ENCODE data around the gene CREB5. TPM values are rescaled to one million over a fixed set of nuclear protein-coding genes. Genes with fewer than 3 reads are reported as not detected.
A peak's percentile ranks its signal among the peaks of the same experiment; 100 is the strongest.

CREB5 gene
- 10 to 100 TPM in 1 of 4 donors, 1 to 10 TPM in 3; 4.0 to 10.8 (median 9.0) TPM for total RNA-seq
- 20.4 TPM for polyA plus RNA-seq
- long read RNA-seq, donor 1, partial matches to known transcripts = 0 of 7 reads
- long read RNA-seq, donor 1, other reads (novel, unspliced or antisense) = 4 of 7 reads
- long read RNA-seq, donor 2, partial matches to known transcripts = 0 of 2 reads
- long read RNA-seq, donor 2, other reads (novel, unspliced or antisense) = 1 of 2 reads
- long read RNA-seq, donor 3, partial matches to known transcripts = 1 of 9 reads
- long read RNA-seq, donor 3, other reads (novel, unspliced or antisense) = 8 of 9 reads
- long read RNA-seq, donor 4, partial matches to known transcripts = 0 of 6 reads
- long read RNA-seq, donor 4, other reads (novel, unspliced or antisense) = 4 of 6 reads

DNA sequence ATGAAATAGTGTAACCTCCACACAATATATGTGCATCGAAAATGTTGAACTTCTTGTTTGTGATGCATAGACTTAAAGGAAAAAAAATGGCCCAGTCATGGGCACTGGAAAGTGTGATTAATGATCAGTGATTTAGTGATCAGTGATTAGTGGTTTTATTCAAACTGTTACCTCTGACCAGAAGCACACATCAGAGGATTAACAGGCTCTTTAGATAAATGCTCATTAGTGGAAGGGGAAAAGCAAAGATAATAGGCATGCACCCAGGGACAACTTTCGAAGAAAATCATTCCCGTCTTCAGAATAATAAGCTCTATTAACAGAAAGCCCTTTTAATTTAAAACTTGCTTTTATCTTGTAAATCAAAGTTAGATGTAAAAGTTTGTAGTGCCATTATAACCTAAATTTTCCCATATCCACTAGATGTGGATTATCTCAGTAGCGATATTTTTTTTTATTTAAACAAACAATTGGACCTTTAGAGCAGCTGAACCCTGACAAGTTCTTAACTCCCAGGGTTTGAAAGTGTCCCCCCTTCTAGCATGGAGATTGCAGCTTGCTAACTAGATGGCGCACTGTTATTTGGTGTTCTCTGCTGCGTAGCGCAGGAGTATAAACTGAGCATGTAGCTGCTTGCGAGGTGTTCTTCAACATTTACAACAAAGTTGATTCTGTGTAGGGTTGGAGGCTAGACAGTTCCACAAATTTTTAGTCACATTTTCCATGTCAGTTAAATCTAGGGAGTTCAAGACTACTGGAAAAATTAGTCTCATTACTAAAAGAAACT lies at the start of gene CREB5:
TSS of gene CREB5 (plus strand) at position 643 of the 787 bp plus-strand sequence. CDS start 397 bp downstream, outside the sequence.
- Histone ChIP-seq H3K9me3 (ENCODE audit: control insufficient read depth, low read length) (no peaks in the 10 kb centered on the region), H3K27me3 (ENCODE audit: control insufficient read depth, insufficient read depth) (no peaks in the 10 kb centered on the region), H3K4me3 (ENCODE audit: low read length) (peak within 1 kb of the TSS; percentile 61), H3K27ac (ENCODE audit: low read length) (no peak within 1 kb of the TSS), H3K4me1 (ENCODE audit: control insufficient read depth, insufficient read depth, low read length) (peaks cover 4% of the 10 kb centered on the region)
- intact Hi-C loops (cut with DNase I) = no loop called here
- DNase-seq (no peak), ATAC-seq (no peak)
- 69% methylated on average over 8 of the region's 8 CpGs for WGBS

DNA sequence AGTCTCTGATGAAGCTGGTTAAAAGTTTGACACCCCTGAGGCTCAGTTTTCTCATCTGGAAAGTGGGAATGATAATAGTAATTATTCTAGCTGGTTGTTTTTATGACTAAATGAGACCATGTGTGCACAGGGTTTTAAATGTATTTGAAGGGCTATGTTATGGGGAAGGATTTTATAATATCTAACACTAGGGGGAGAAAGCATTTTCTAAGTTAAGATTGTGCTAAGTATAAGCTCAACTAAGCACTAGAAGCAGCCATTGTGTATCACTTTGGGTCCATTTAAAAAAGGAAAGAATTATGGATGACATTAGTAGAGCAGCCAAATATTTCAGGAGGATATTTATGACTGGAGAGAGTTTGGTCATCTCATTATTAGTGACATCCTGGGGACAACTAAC lies 49.5 kb upstream of the CREB5 start:
- Histone ChIP-seq H3K9me3 (ENCODE audit: control insufficient read depth, low read length) (no peaks in the 10 kb centered on the region), H3K4me3 (ENCODE audit: low read length) (no peak overlapping the region), H3K27me3 (ENCODE audit: control insufficient read depth, insufficient read depth) (no peaks in the 10 kb centered on the region), H3K27ac (ENCODE audit: low read length) (no peak overlapping the region), H3K4me1 (ENCODE audit: control insufficient read depth, insufficient read depth, low read length) (no peaks in the 10 kb centered on the region)
- ATAC-seq (no peak), DNase-seq (no peak)
- intact Hi-C loops (cut with DNase I) = no loop called here

DNA sequence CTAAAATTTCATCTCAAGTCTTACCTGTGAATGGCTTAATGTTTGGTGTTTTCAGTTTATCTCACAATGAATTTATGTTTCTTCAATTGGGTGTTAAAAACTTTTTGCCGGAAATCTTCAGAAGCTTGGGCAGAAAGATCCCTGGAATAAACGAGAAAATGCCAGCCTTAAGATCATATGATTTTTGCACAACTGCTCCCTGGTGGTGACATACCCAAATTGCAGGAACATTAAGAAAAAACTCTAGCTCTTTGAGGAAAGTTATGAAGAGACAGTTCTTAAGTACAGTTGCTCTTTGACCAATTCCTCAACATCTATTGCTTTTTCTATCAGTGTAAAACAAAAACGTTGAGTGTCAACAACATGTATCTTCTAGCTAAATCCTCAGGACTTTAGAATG lies 48.2 kb upstream of the CREB5 start:
- H3K4me3 ChIP-seq (ENCODE audit: low read length) = no peak overlapping the region
- no peak overlapping the region for H3K27ac ChIP-seq (ENCODE audit: low read length)
- no peaks in the 10 kb centered on the region for H3K4me1 ChIP-seq (ENCODE audit: control insufficient read depth, insufficient read depth, low read length)
- WGBS = 76% methylated on average over 3 of the region's 3 CpGs
- no peak for ATAC-seq
- H3K27me3 ChIP-seq (ENCODE audit: control insufficient read depth, insufficient read depth) = no peaks in the 10 kb centered on the region
- intact Hi-C loops (cut with DNase I) = no loop called here
- H3K9me3 ChIP-seq (ENCODE audit: control insufficient read depth, low read length) = no peaks in the 10 kb centered on the region
- DNase-seq = no peak

DNA sequence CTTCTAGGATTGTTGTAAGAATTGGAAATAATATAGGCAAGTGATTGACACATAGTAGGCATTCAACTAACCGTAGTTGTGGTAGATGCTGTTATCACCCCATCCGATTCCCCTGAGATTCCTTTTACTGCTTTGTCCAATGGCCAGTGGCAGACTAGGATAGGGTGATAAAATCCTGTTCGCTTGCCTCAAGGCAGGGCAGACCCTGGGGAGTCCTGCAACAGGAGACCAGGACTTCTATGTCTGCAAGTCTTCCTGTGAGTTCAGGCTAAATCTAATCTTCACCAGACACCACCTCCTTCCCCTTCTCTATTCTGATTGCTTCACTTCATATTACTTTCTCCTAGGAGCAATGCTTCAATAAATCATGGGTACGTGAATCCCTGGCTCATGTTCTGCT lies 42.8 kb upstream of the CREB5 start:
- no peak overlapping the region for H3K27ac ChIP-seq (ENCODE audit: low read length)
- DNase-seq = no peak
- no peak overlapping the region for H3K4me3 ChIP-seq (ENCODE audit: low read length)
- H3K9me3 ChIP-seq (ENCODE audit: control insufficient read depth, low read length) = no peaks in the 10 kb centered on the region
- intact Hi-C loops (cut with DNase I) = no loop called here
- H3K27me3 ChIP-seq (ENCODE audit: control insufficient read depth, insufficient read depth) = no peaks in the 10 kb centered on the region
- WGBS = 67% methylated on average over 4 of the region's 4 CpGs
- ATAC-seq = no peak
- H3K4me1 ChIP-seq (ENCODE audit: control insufficient read depth, insufficient read depth, low read length) = no peaks in the 10 kb centered on the region

GRCh38 chr7:28371846-28372245 lies 40.5 kb upstream of the CREB5 start:
- Histone ChIP-seq H3K27ac (ENCODE audit: low read length) (no peak overlapping the region), H3K4me3 (ENCODE audit: low read length) (no peak overlapping the region), H3K9me3 (ENCODE audit: control insufficient read depth, low read length) (no peaks in the 10 kb centered on the region), H3K27me3 (ENCODE audit: control insufficient read depth, insufficient read depth) (no peaks in the 10 kb centered on the region), H3K4me1 (ENCODE audit: control insufficient read depth, insufficient read depth, low read length) (no peaks in the 10 kb centered on the region)
- ATAC-seq = no peak
- WGBS = 45% methylated on average over 7 of the region's 7 CpGs
- DNase-seq = no peak
- intact Hi-C loops (cut with DNase I) = no loop called here

GRCh38 chr7:28373990-28374389 lies 38.3 kb upstream of the CREB5 start:
- ATAC-seq (no peak), DNase-seq (no peak)
- no peak overlapping the region for H3K4me3 ChIP-seq (ENCODE audit: low read length)
- H3K4me1 ChIP-seq (ENCODE audit: control insufficient read depth, insufficient read depth, low read length) = no peaks in the 10 kb centered on the region
- H3K27ac ChIP-seq (ENCODE audit: low read length) = no peak overlapping the region
- WGBS = 88% methylated on average over 3 of the region's 3 CpGs
- H3K27me3 ChIP-seq (ENCODE audit: control insufficient read depth, insufficient read depth) = no peaks in the 10 kb centered on the region
- intact Hi-C loops (cut with DNase I) = no loop called here
- no peaks in the 10 kb centered on the region for H3K9me3 ChIP-seq (ENCODE audit: control insufficient read depth, low read length)

DNA sequence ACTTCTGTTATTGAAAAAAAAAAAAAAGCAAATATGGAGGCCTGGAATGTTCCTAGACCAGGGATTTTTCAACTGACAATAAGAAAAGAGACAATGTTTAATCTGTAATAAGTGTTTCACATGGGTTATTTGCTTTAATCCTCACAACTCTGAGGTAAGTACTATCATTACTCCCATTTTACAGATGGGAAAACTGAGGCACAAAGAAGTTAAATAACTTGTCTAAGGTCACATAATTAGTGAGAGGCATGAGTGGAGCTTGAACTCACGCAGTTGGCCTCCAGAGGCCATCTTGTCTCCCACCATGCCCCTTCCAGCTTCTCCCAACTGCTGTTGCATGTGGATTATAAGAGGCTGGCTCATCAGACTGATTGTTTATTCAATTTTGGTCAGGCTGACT lies 36.6 kb upstream of the CREB5 start:
- intact Hi-C loops (cut with DNase I) = no loop called here

GRCh38 chr7:28376634-28377033 lies 35.7 kb upstream of the CREB5 start:
- 96% methylated on average over 2 of the region's 2 CpGs for WGBS
- Histone ChIP-seq H3K4me1 (ENCODE audit: control insufficient read depth, insufficient read depth, low read length) (no peaks in the 10 kb centered on the region), H3K9me3 (ENCODE audit: control insufficient read depth, low read length) (no peaks in the 10 kb centered on the region), H3K27ac (ENCODE audit: low read length) (no peak overlapping the region), H3K4me3 (ENCODE audit: low read length) (no peak overlapping the region), H3K27me3 (ENCODE audit: control insufficient read depth, insufficient read depth) (no peaks in the 10 kb centered on the region)
- intact Hi-C loops (cut with DNase I) = no loop called here
- no peak for DNase-seq
- ATAC-seq = no peak

More for the DNA sequence above, 36.6 kb upstream of the CREB5 start:
- H3K27me3 ChIP-seq (ENCODE audit: control insufficient read depth, insufficient read depth) = no peaks in the 10 kb centered on the region
- H3K4me3 ChIP-seq (ENCODE audit: low read length) = no peak overlapping the region
- H3K4me1 ChIP-seq (ENCODE audit: control insufficient read depth, insufficient read depth, low read length) = no peaks in the 10 kb centered on the region
- DNase-seq (no peak), ATAC-seq (no peak)
- no peak overlapping the region for H3K27ac ChIP-seq (ENCODE audit: low read length)
- WGBS = 85% methylated on average over 1 of the region's 1 CpG
- H3K9me3 ChIP-seq (ENCODE audit: control insufficient read depth, low read length) = no peaks in the 10 kb centered on the region

DNA sequence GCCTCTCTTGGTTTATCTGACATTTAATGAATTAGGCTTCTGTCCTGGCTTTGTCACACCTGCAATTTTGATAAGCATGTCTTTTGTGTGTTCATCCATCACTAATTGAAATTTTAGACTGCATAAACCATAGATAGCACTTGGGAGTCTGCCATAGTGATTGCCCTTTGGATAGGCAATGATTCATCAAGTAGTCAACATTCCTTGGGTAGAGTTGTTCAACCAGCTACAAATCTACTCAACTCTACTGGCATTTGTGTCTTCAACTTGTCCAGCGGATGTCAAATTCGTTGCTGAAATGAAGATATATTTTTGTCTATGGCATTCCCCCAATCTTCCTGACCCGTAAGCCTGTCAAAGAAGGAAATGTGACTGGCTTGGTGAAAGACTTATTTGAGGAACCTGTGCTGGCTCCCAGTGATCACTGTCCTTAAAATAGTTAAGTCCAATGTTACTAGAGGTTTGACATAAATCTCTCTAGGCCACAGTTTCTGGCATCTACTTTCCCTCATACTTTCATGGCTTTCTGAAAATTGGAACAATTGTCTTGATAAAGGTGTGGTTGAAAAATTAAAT lies 33.7 kb upstream of the CREB5 start:
- Histone ChIP-seq H3K27me3 (ENCODE audit: control insufficient read depth, insufficient read depth) (no peaks in the 10 kb centered on the region), H3K4me1 (ENCODE audit: control insufficient read depth, insufficient read depth, low read length) (no peaks in the 10 kb centered on the region), H3K27ac (ENCODE audit: low read length) (no peak overlapping the region), H3K9me3 (ENCODE audit: control insufficient read depth, low read length) (no peaks in the 10 kb centered on the region), H3K4me3 (ENCODE audit: low read length) (no peak overlapping the region)
- DNase-seq = no peak
- 61% methylated on average over 3 of the region's 3 CpGs for WGBS
- intact Hi-C loops (cut with DNase I) = no loop called here
- no peak for ATAC-seq

GRCh38 chr7:28381466-28381865 lies 30.9 kb upstream of the CREB5 start:
- DNase-seq (no peak), ATAC-seq (no peak)
- 50% methylated on average over 3 of the region's 3 CpGs for WGBS
- no peaks in the 10 kb centered on the region for H3K27me3 ChIP-seq (ENCODE audit: control insufficient read depth, insufficient read depth)
- H3K27ac ChIP-seq (ENCODE audit: low read length) = no peak overlapping the region
- H3K4me3 ChIP-seq (ENCODE audit: low read length) = no peak overlapping the region
- no peaks in the 10 kb centered on the region for H3K4me1 ChIP-seq (ENCODE audit: control insufficient read depth, insufficient read depth, low read length)
- H3K9me3 ChIP-seq (ENCODE audit: control insufficient read depth, low read length) = no peaks in the 10 kb centered on the region
- intact Hi-C loops (cut with DNase I) = loop anchor here in 2 of 4 donors (10.0 kb wide), 2 partner anchors 243 to 473 kb away; no protein-coding TSS in a partner anchor

DNA sequence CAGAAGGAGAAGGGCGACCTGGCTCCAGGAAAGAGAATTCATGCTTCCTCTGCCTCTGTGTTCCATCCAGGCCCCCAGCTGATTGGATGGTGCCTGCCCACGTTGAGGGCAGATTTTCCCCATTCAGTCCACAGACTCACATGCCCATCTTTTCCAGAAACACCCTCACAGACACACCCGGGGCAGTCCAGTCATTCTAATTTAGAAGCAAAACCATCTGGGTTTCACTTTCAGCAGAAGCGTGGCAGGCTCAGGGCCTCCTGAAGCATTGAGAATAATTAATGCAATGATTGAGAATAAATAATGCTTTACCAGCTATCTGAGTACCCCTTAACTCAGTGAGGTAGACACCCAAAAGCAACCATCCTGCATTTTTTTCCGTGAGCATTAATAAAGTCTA lies 30.2 kb upstream of the CREB5 start:
- Histone ChIP-seq H3K4me1 (ENCODE audit: control insufficient read depth, insufficient read depth, low read length) (no peaks in the 10 kb centered on the region), H3K27me3 (ENCODE audit: control insufficient read depth, insufficient read depth) (no peaks in the 10 kb centered on the region), H3K4me3 (ENCODE audit: low read length) (no peak overlapping the region), H3K9me3 (ENCODE audit: control insufficient read depth, low read length) (no peaks in the 10 kb centered on the region), H3K27ac (ENCODE audit: low read length) (no peak overlapping the region)
- WGBS = 87% methylated on average over 5 of the region's 5 CpGs
- ATAC-seq = no peak
- DNase-seq = no peak
- intact Hi-C loops (cut with DNase I) = loop anchor here in 2 of 4 donors (10.0 kb wide), 2 partner anchors 243 to 473 kb away; no protein-coding TSS in a partner anchor
